Pancreas (tissue), 10 donors: Measurements from ENCODE around the gene IMMP2L. TPM values are rescaled to one million over a fixed set of nuclear protein-coding genes. Genes with fewer than 3 reads are reported as not detected.

Experiments
- ATAC-seq, 4 donors: fragments of 200-7000 bp; cut with Tn5 transposase; one replicate each; pipeline versions ENCODE4 v1.8.0 to v1.9.1; 2020; ENCODE audit warnings: mild to moderate bottlenecking in 4 of 4, moderate library complexity in 4 of 4
- DNase-seq, 6 donors: peaks; one replicate each; pipeline ENCODE4 v3.0.0-alpha.2; 2020
- FAIRE-seq: peaks from 2 replicates; lab custom pipeline; 2012; peaks lifted over from hg19 to GRCh38; lab: Jason Lieb, UNC
- H3K27ac ChIP-seq, 4 donors: fragments of 200-600 bp; sonication (generic); 1 replicate in 3 of 4; 2 replicates in 1 of 4; pipeline versions ENCODE4 v1.5.0 to v1.8.0; 2020
- H3K27me3 ChIP-seq, 4 donors: fragments of 200-600 bp; one replicate each; pipeline ENCODE4 v1.8.0; 2021
- H3K36me3 ChIP-seq, 3 donors: fragments of 200-600 bp; sonication (generic) in 1 of 3; one replicate each; pipeline versions ENCODE4 v1.5.0 to v1.8.0; 2020 to 2021
- H3K4me1 ChIP-seq, 3 donors: fragments of 200-600 bp; one replicate each; pipeline ENCODE4 v1.8.0; 2021
- H3K4me3 ChIP-seq, 4 donors: fragments of 200-600 bp; sonication (generic) in 2 of 4; one replicate each; pipeline versions ENCODE4 v1.5.0 to v1.8.0; 2020 to 2021
- H3K9me3 ChIP-seq, 4 donors: fragments of 200-600 bp; one replicate each; pipeline ENCODE4 v1.8.0; 2021
- CTCF ChIP-seq, 4 donors: fragments of 200-600 bp; sonication (generic) in 3 of 4; IDR thresholded peaks; one replicate each; pipeline versions ENCODE4 v1.5.0 to v1.8.0; 2021; ENCODE audit warnings: antibody characterized with exemption in 4 of 4
- WGBS, 2 donors: extraction: QIAGEN DNeasy Blood & Tissue Kit; methylation state at CpG; one replicate each; pipeline ENCODE4 v1.1.7; 2013; 5-methylcytosine and 5-hydroxymethylcytosine counted together
- intact Hi-C, 3 donors: fragments of 100-400 bp; cut with DNase I; formaldehyde crosslinking; loops; one replicate each; pipeline versions ENCODE4 v1.11.1 to v1.14.2; 2022
- polyA plus RNA-seq, 2 donors: library from polyadenylated mRNA; stranded (reverse); fragments of 200-250 nt; gene quantifications; one replicate each; pipeline ENCODE4 v1.2.3, GENCODE V29; 2013
- total RNA-seq, 6 donors: library from RNA; stranded (reverse); fragmentation: NEBNext Ultra II Directional in 4 of 6; extraction: Animal tissue kit (Norgen Biotek cat#: 25700) in 4 of 6; gene quantifications; one replicate each; pipeline versions ENCODE4 v1.2.1 to v1.2.4, GENCODE V29; 2021 to 2023
- donor health status: healthy with polysubstance abuse.
- donor health status: DM: no; HTN: no; CAD: no; lungs with moderate emphysema.
- donor health status: DM: no; HTN: no; CAD: no.
- donor health status: control.
- donor health status: control.
- donor health status: Bipolar disorder and iron deficiency.
- donor health status: DM: yes; HTN: yes; CAD: no.
- donor health status: DM: no; HTN: no; CAD: no.
- donor health status: DM: no; HTN: no; CAD: no.
- donor health status: DM: yes; HTN: yes; CAD: no.

Gene IMMP2L
- total and polyA plus RNA-seq, 8 donors, result 7.3 to 30.0 (median 12.9) TPM

- DNase-seq (no peak), FAIRE-seq (no peak), ATAC-seq (no peak)
- WGBS, 2 donors, result 18 to 19% methylated on average over 1 of the region's 1 CpG
- Histone ChIP-seq H3K4me3 (no peak overlapping the region), H3K9me3 (no peaks in the 10 kb centered on the region), H3K36me3 (no peaks in the 10 kb centered on the region), H3K27me3 (no peaks in the 10 kb centered on the region), H3K4me1 (peaks cover 0 to 15% (median 6%) of the 10 kb centered on the region in 3 donors), H3K27ac (no peak overlapping the region)
- intact Hi-C loops, result no loop called here
- no peak for TF ChIP-seq CTCF (IDR thresholded peaks at IDR 0.05)
Measured at GRCh38 chr7:111529507-111530355, 32.6 kb downstream of the IMMP2L start.

- Histone ChIP-seq H3K36me3 (no peaks in the 10 kb centered on the region), H3K27me3 (no peaks in the 10 kb centered on the region), H3K4me3 (no peak overlapping the region), H3K27ac (no peak overlapping the region), H3K9me3 (no peaks in the 10 kb centered on the region), H3K4me1 (peaks cover 0 to 15% (median 6%) of the 10 kb centered on the region in 3 donors)
- intact Hi-C loops, result no loop called here
- 96 to 100% methylated on average over 1 of the region's 1 CpG for WGBS, 2 donors
- FAIRE-seq (no peak), ATAC-seq (no peak), DNase-seq (no peak)
- TF ChIP-seq CTCF (IDR thresholded peaks at IDR 0.05), result no peak
Measured at GRCh38 chr7:111528331-111528730, 34.0 kb downstream of the IMMP2L start.

GRCh38 chr7:111527545-111527944, 34.7 kb downstream of the IMMP2L start:
- no peak for FAIRE-seq
- H3K4me1 ChIP-seq, result peaks cover 0 to 15% (median 6%) of the 10 kb centered on the region in 3 donors
- TF ChIP-seq CTCF (IDR thresholded peaks at IDR 0.05), result no peak

GRCh38 chr7:111525100-111525499, 37.2 kb downstream of the IMMP2L start:
- H3K4me1 ChIP-seq, result peaks cover 0 to 9% (median 4%) of the 10 kb centered on the region in 3 donors
- no peak overlapping the region for H3K4me3 ChIP-seq
- 96 to 100% methylated on average over 1 of the region's 1 CpG for WGBS, 2 donors
- FAIRE-seq (no peak), DNase-seq (no peak), ATAC-seq (no peak)
- intact Hi-C loops, result no loop called here
- H3K36me3 ChIP-seq, result peaks cover 0 to under 1% (median 0%) of the 10 kb centered on the region in 3 donors
- TF ChIP-seq CTCF (IDR thresholded peaks at IDR 0.05), result no peak
- H3K27me3 ChIP-seq, result no peaks in the 10 kb centered on the region
- no peak overlapping the region for H3K27ac ChIP-seq
- H3K9me3 ChIP-seq, result no peaks in the 10 kb centered on the region

More at GRCh38 chr7:111527545-111527944, 34.7 kb downstream of the IMMP2L start:
- H3K4me3 ChIP-seq, result no peak overlapping the region
- intact Hi-C loops, result no loop called here
- H3K27me3 ChIP-seq, result no peaks in the 10 kb centered on the region
- ATAC-seq, result peak in 1 of 4 donors; percentile 53
- H3K36me3 ChIP-seq, result no peaks in the 10 kb centered on the region
- no peak for DNase-seq
- H3K9me3 ChIP-seq, result no peaks in the 10 kb centered on the region
- 60 to 61% methylated on average over 2 of the region's 2 CpGs for WGBS, 2 donors
- H3K27ac ChIP-seq, result no peak overlapping the region

- DNase-seq, result no peak
- ATAC-seq, result no peak
Measured at GRCh38 chr7:111521660-111522059, 40.6 kb downstream of the IMMP2L start.

More at GRCh38 chr7:111521660-111522059, 40.6 kb downstream of the IMMP2L start:
- no peak overlapping the region for H3K4me3 ChIP-seq
- no peak overlapping the region for H3K27ac ChIP-seq
- H3K9me3 ChIP-seq, result no peaks in the 10 kb centered on the region
- no peak for FAIRE-seq
- H3K36me3 ChIP-seq, result peaks cover 0 to 5% (median 0%) of the 10 kb centered on the region in 3 donors
- no peaks in the 10 kb centered on the region for H3K27me3 ChIP-seq
- TF ChIP-seq CTCF (IDR thresholded peaks at IDR 0.05), result no peak
- intact Hi-C loops, result no loop called here
- peaks cover 0 to 14% (median 4%) of the 10 kb centered on the region in 3 donors for H3K4me1 ChIP-seq
